ENCODE data around the gene VASN.
A peak's percentile ranks its signal among the peaks of the same experiment; 100 is the strongest.

VASN gene

DNA sequence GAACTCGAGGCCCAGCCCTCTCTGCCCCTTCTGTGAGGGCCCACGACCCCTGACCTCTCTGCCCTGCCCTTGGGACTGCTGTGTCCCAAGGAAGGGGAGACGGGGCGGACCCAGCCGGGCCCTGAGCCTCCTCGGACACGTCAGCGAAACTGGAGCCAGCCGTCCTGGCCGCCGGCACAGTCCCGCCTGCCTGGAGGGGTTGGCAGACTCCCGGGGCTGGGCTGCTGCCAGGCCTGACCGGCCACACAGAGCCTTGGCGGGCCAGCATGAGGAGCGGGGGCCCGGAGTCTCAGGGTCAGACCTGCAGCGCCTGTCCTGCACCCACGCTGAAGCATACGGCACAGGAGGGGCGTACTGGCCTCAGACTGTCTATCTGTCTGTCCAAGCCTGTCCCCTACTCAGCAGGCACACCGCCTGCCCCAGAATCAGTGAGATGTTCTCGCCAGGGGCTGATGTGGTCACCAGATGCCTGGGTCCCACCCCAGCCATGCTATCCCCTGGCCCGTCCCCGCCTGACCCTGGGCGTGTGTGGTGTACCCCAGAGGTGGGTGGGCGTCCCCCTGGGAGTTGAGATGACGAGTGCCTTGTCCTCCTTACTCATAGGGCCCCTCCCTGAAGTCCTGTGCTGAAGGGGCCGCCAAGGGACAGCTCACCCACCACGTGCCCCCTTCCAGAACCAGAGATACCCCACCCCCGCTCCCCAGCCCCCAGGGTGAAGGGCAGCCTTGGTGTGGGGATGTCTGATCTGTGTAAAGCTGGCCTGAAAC is 4.7 kb downstream of the VASN start:
- TF ChIP-seq SUZ12 (IDR thresholded peaks at IDR 0.05; ENCODE audit: extremely low read depth, insufficient read depth, insufficient read length): no peak
- H3K4me1 ChIP-seq (ENCODE audit: insufficient read depth, insufficient read length): peaks cover 60% of the 10 kb centered on the region
- H3K9ac ChIP-seq (ENCODE audit: insufficient read length, low read depth): peak overlapping the region; percentile 72
- H3K27me3 ChIP-seq (ENCODE audit: insufficient read depth, insufficient read length): no peaks in the 10 kb centered on the region
- H3K36me3 ChIP-seq (ENCODE audit: insufficient read depth, insufficient read length, low read length): peaks cover 34% of the 10 kb centered on the region
- no peak overlapping the region for H3K4me3 ChIP-seq (ENCODE audit: insufficient read length, low read depth)
- no peaks in the 10 kb centered on the region for H3K9me3 ChIP-seq (ENCODE audit: insufficient read depth, low read length)
- DNase-seq (ENCODE audit: low read depth, low spot score): no peak

DNA sequence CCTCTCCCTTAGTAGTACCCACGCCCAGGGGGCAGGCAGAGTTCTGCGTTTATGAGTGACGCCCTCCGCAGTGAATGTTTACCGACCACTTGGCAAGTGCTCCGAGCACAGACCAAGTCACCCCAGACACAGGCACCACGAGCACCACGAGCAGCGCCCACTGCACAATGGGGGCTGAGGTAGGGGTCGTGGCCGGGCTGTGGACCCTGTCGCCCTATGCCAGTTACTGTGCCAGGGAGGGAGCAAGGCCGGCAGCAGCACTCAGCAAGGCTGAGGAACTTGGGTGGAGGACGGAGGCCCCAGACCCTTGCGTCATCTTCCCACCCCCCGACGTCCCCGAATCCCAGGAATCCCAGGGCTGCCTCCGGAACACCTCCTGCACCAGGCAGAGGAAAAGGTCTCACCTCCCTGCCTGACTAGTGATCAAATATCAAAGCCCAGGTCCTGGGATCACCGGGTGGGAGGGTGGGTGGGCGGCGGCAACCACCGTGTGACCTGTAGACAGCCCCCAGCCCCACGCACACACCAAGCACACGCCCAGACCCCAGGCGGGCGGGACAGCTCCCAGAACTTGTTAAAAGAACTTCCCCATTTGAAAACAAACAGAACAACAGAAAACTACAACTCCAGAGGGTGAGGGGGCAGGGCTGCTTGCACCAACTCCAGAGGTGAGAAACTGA is 5.4 kb downstream of the VASN start:
- H3K4me1 ChIP-seq (ENCODE audit: insufficient read depth, insufficient read length): peaks cover 63% of the 10 kb centered on the region
- H3K4me3 ChIP-seq (ENCODE audit: insufficient read length, low read depth): no peak overlapping the region
- H3K27me3 ChIP-seq (ENCODE audit: insufficient read depth, insufficient read length): no peaks in the 10 kb centered on the region
- no peaks in the 10 kb centered on the region for H3K9me3 ChIP-seq (ENCODE audit: insufficient read depth, low read length)
- peaks cover 41% of the 10 kb centered on the region for H3K36me3 ChIP-seq (ENCODE audit: insufficient read depth, insufficient read length, low read length)
- peak overlapping the region; percentile 72 for H3K9ac ChIP-seq (ENCODE audit: insufficient read length, low read depth)
- no peak for TF ChIP-seq ZNF274 (IDR thresholded peaks at IDR 0.05; ENCODE audit: low read depth, low read length)
- TF ChIP-seq YY1 (IDR thresholded peaks at IDR 0.05; ENCODE audit: insufficient read depth, insufficient read length): no peak
- no peak for TF ChIP-seq SUZ12 (IDR thresholded peaks at IDR 0.05; ENCODE audit: extremely low read depth, insufficient read depth, insufficient read length)
- no peak for DNase-seq (ENCODE audit: low read depth, low spot score)

DNA sequence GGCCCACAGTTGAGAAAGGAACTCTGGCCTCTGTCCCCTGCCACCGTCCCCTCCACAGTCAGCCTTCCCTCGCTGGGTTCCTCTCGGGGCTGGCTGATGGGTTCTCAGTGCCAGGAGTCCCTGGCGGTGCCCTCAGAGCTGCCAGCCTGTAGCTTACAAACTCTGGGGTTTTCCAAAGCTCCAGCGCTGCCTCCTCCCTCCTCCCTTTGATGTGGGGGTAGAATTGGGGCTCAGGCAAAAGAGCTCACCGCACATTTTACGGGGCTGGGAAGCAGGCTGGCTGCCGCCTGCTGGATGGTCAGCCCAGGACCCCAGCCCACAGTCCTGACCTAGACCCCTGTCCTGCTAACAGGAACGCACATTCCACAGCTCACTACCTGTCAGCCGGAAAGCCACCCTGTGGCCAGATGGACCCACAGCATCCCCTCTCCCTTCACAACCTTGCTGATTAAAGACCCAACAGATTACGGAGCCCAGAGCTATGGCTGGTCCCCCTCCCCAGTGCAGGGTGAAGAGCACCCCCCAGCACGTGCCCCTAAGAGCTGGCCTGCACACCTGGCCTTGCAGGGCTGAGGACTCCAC is 6.0 kb downstream of the VASN start:
- Histone ChIP-seq H3K9me3 (ENCODE audit: insufficient read depth, low read length) (no peaks in the 10 kb centered on the region), H3K27me3 (ENCODE audit: insufficient read depth, insufficient read length) (no peaks in the 10 kb centered on the region), H3K9ac (ENCODE audit: insufficient read length, low read depth) (peak overlapping the region; percentile 57), H3K4me3 (ENCODE audit: insufficient read length, low read depth) (no peak overlapping the region), H3K4me1 (ENCODE audit: insufficient read depth, insufficient read length) (peaks cover 60% of the 10 kb centered on the region), H3K36me3 (ENCODE audit: insufficient read depth, insufficient read length, low read length) (peaks cover 48% of the 10 kb centered on the region)
- TF ChIP-seq ZNF274 (IDR thresholded peaks at IDR 0.05; ENCODE audit: low read depth, low read length): no peak
- TF ChIP-seq YY1 (IDR thresholded peaks at IDR 0.05; ENCODE audit: insufficient read depth, insufficient read length): no peak
- TF ChIP-seq SUZ12 (IDR thresholded peaks at IDR 0.05; ENCODE audit: extremely low read depth, insufficient read depth, insufficient read length): no peak
- DNase-seq (ENCODE audit: low read depth, low spot score): no peak

DNA sequence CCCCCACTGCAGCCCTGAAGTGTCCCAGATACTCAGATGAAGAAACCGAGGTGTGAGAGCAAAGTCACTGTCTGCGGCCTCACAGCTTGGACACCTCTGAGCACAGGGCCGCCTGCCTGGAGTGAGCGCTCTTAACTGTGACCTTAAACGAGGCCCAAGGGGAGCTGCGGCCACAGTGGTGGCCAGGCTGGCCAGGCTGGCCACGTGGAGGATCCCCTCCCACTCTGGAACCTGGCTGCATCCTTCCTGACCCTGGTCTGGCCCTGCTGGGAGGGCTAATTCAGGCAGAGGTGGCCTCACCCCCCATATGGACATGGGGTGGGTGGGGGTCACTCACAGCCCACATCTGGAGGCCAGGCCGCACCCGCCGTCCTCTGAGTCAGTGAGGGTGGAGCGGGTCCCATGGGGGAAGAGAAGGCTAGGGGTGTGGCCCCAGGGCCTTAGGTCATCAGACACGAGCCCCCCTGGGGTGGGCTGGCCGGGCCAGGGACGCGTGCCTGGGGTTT is 6.6 kb downstream of the VASN start:
- Histone ChIP-seq H3K4me3 (ENCODE audit: insufficient read length, low read depth) (no peak overlapping the region), H3K9ac (ENCODE audit: insufficient read length, low read depth) (peak overlapping the region; percentile 57), H3K36me3 (ENCODE audit: insufficient read depth, insufficient read length, low read length) (peaks cover 53% of the 10 kb centered on the region), H3K4me1 (ENCODE audit: insufficient read depth, insufficient read length) (peaks cover 58% of the 10 kb centered on the region), H3K27me3 (ENCODE audit: insufficient read depth, insufficient read length) (no peaks in the 10 kb centered on the region), H3K9me3 (ENCODE audit: insufficient read depth, low read length) (no peaks in the 10 kb centered on the region)
- DNase-seq (ENCODE audit: low read depth, low spot score): no peak
- TF ChIP-seq YY1 (IDR thresholded peaks at IDR 0.05; ENCODE audit: insufficient read depth, insufficient read length) (no peak), ZNF274 (IDR thresholded peaks at IDR 0.05; ENCODE audit: low read depth, low read length) (no peak), SUZ12 (IDR thresholded peaks at IDR 0.05; ENCODE audit: extremely low read depth, insufficient read depth, insufficient read length) (no peak)

DNA sequence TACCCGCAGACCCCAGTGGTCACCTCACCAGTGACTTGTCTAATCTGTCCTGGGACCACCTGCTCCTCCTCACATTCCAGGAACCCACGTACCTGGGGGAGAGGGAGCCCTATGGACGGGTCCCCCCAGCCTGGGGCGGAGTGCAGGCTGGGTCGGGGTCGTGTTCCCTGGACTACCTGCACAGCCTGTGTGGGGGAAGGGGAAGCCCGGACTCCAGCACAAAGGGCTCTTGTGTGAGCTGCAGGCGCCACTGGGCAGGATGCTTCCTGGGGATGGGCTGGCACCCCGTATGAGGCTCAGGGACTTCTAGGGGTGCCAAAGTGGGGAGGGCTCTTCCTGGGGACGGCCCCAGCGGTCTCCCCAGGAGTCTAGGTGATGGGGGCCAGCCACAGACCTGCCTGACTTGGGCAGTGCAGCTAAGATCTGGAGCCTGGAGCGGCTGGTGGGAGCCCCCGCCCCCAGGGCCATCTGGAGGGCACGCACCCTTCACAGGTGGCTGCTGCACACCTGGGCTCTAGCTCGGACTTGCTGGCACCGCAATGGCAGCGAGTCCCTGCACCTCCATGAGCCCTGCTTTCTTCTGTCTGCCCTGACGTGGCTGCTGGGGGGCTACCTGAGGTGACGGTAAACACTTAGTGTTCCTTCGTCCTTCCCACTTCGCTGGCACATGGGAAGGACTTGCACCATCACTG is 7.5 kb downstream of the VASN start:
- H3K36me3 ChIP-seq (ENCODE audit: insufficient read depth, insufficient read length, low read length): peaks cover 61% of the 10 kb centered on the region
- no peaks in the 10 kb centered on the region for H3K27me3 ChIP-seq (ENCODE audit: insufficient read depth, insufficient read length)
- DNase-seq (ENCODE audit: low read depth, low spot score): no peak
- no peak overlapping the region for H3K4me3 ChIP-seq (ENCODE audit: insufficient read length, low read depth)
- H3K9ac ChIP-seq (ENCODE audit: insufficient read length, low read depth): peak overlapping the region; percentile 57
- no peaks in the 10 kb centered on the region for H3K9me3 ChIP-seq (ENCODE audit: insufficient read depth, low read length)
- TF ChIP-seq ZNF274 (IDR thresholded peaks at IDR 0.05; ENCODE audit: low read depth, low read length) (no peak), YY1 (IDR thresholded peaks at IDR 0.05; ENCODE audit: insufficient read depth, insufficient read length) (no peak), SUZ12 (IDR thresholded peaks at IDR 0.05; ENCODE audit: extremely low read depth, insufficient read depth, insufficient read length) (no peak)
- peaks cover 57% of the 10 kb centered on the region for H3K4me1 ChIP-seq (ENCODE audit: insufficient read depth, insufficient read length)

DNA sequence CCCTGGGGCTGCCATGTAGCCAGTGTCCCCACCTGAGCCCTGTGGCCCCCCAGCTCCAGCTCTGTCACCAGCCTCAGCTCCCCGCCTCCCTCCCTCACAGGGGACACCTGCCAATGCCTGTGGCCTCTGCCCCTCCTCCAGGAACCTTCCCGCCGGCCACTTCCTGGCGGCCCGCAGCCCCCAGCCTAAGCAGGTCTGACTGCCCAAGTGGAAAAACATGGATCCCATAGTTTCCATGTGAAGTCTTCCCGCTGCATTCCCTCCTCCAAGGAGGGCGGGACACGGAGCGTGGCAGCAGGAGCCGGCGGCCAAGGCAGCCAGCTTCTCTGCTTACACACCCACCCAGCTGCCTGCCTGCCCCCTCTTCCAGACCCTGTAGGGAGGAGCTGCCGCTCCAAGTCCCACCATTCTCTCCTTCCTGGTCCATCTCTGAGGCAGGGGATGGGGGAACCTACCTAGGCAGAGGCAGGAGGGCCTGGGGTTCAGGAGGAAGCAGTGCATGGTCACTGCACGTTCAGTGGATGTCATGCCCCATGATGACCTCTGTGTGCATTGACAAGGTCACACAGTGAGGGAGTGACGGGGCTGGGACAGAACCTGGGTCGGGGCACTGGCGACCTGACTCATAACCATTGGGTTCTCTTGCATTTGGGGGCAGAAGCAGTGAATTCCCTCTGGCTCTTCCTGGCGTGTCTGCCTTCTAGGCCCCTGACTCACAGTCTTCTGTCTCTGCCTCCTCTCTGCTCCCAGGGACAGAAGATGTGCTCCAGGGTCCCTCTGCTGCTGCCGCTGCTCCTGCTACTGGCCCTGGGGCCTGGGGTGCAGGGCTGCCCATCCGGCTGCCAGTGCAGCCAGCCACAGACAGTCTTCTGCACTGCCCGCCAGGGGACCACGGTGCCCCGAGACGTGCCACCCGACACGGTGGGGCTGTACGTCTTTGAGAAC is 8.7 kb downstream of the VASN start:
- Histone ChIP-seq H3K27me3 (ENCODE audit: insufficient read depth, insufficient read length) (no peaks in the 10 kb centered on the region), H3K9ac (ENCODE audit: insufficient read length, low read depth) (no peak overlapping the region), H3K36me3 (ENCODE audit: insufficient read depth, insufficient read length, low read length) (peaks cover 66% of the 10 kb centered on the region), H3K9me3 (ENCODE audit: insufficient read depth, low read length) (no peaks in the 10 kb centered on the region), H3K4me3 (ENCODE audit: insufficient read length, low read depth) (no peak overlapping the region), H3K4me1 (ENCODE audit: insufficient read depth, insufficient read length) (peaks cover 52% of the 10 kb centered on the region)
- TF ChIP-seq ZNF274 (IDR thresholded peaks at IDR 0.05; ENCODE audit: low read depth, low read length) (no peak), YY1 (IDR thresholded peaks at IDR 0.05; ENCODE audit: insufficient read depth, insufficient read length) (no peak), SUZ12 (IDR thresholded peaks at IDR 0.05; ENCODE audit: extremely low read depth, insufficient read depth, insufficient read length) (no peak)
- DNase-seq (ENCODE audit: low read depth, low spot score): no peak
